AG08395 (cell line): ENCODE measurements around the gene SNX5.

Experiments
- DNase-seq: peaks from one replicate; pipeline ENCODE4 v3.0.0; 2012; ENCODE audit warnings: mixed read lengths, low spot score

SNX5 gene

DNA sequence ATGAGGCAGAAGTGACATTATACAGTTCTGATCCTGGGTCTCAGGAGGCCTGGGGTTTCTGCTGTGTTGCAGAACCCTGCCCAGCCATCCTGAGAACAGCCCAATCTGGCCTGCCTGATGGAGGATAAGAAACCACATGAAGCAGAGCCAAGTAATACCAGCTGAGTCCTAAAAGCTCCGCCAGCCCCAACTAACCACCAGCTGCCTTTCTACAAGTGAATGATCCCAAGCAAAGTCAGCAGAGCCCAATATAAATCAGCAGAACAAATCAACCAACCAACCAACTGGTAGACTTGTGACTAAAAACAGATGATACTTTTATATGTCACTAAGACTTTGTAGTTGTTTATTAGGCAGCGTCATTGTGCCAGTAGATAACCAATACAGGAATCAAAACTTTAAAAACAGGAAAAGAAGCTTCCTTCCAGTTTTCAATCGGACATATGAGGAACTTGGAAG lies 52.1 kb downstream of the SNX5 start:
- peak; percentile 41 for DNase-seq

DNA sequence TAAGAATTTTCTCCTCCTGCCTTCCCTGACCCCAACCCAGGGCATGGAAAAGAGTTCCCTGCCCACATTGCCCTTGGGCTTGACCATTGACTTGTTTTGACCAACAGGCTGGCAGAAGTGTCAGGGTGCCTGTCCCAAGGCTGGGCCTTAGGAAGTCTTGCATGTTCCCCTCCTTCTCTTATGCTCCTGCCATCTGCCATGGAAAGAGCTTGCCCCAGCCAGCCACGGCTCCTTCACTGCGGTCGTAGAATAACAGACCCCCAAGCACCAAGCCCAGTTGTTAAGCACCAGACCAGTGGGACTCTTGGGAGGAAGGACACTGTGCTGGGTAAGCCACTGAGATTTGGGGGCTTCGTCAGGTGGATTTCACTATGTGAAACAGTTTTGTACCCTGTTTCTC lies 53.6 kb downstream of the SNX5 start:
- DNase-seq: no peak

- peak; percentile 80 for DNase-seq
These were observed 55.7 kb downstream of the SNX5 start for GRCh38 chr20:17912916-17913315.

DNA sequence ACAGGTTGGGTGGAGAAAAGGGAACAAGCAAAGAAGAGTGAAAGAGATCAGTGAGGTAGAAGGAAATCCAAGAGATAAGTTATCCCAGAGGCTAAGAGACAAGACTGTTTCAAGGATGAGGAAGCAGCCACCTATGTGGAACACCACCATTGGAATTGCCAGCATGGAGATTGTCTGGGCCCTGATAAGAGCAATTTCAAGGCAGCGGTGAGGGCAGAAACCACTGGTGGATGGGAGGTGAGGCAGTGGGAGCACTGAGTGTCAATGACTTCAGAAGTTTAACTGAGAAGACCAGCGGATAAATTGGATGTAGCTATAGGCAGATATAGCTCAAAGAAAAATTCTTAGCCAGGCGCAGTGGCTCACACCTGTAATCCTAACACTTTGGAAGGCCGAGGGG lies 56.7 kb downstream of the SNX5 start:
- DNase-seq: no peak

DNA sequence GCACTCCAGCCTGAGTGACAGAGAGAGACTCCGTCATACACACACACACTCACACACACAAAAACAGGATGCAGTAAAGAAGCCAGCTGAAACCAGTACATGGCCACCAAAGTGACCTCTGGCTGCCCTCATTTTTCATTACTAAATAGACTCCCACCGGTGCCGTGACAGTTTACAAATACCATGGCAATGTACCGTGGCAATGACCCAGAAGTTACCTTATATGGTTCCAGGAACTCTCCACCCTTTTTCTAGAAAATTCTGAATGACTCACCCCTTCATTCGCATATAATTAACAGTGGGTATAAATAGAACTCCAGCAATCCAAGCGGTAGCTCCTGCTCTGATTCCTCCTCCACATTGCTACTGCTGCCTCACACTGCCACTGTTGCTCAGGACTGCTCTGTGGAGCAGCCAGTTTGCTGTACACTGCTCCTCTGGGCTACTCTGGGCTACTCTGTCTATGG lies 57.7 kb downstream of the SNX5 start:
- peak; percentile 81 for DNase-seq

DNA sequence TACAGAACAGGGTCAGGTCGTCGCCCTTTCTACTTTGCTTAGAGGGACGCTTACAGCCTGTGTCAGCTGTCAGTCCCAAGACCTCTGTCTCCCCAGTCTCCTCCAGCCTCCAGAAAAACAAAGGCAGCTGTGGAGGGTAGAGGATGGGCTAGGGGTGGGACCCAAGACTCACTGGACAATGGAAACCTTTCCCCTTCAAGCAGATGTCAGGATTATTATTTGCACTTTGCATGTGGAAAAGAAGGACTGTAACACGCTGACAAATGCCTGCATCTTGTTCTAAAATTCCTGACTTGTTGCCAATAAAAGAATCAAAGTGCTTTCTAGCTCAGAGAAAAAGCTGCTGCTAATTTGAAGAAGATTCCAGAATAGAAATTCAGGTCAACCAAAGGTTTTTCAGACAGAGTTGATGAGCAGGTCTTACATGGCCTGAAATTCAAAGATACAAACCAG lies 58.7 kb downstream of the SNX5 start:
- DNase-seq: peak; percentile 41

- DNase-seq: no peak
These were observed 63.0 kb downstream of the SNX5 start for GRCh38 chr20:17905544-17905943.

DNA sequence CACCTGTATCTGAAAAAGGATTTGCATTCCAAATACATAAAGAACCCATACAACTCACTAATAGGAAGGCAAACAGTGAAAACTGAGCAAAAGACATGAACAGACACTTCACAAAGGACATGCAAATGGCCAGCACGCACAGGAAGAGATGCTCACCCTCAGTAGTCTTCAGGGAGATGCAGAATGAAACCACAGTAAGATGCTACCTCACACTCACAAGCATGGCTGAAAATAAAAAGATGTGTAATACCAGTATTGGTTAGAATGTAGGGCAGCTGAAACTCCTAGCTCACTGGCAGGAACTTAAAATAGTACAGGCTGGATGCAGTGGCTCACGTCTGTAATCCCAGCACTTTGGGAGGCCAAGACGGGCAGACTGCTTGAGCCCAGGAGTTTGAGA lies 64.6 kb downstream of the SNX5 start:
- no peak for DNase-seq

DNA sequence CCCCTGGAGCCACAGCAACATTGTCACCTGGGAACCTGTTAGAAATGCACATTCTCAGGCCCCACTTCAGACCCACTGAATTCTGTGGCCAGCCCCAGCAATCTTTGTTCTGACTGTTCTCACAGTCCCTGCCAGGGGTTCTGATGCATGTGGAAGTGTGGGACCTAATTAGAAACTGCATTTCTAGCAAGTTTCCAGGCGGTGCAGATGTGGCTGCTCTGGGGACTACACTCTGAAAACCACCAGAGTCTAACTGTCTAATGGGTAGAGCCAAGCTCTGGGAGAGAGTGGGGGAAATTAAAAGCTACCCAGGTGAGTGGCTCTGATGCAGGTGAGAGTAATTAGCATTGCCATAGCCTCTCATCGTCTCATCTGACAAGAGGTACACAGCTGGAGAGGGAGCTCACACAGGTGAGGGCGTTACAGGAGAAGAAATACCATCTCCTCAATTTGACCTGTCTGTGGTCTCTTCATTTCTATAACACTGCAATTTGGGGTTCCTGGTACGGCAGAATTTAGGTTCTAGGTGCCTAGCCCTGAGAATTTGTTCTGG lies 66.0 kb downstream of the SNX5 start:
- DNase-seq: no peak

- no peak for DNase-seq
These were observed 66.6 kb downstream of the SNX5 start for GRCh38 chr20:17901971-17902370.

- peak; percentile 79 for DNase-seq
These were observed 70.0 kb downstream of the SNX5 start for GRCh38 chr20:17898548-17898994.

DNA sequence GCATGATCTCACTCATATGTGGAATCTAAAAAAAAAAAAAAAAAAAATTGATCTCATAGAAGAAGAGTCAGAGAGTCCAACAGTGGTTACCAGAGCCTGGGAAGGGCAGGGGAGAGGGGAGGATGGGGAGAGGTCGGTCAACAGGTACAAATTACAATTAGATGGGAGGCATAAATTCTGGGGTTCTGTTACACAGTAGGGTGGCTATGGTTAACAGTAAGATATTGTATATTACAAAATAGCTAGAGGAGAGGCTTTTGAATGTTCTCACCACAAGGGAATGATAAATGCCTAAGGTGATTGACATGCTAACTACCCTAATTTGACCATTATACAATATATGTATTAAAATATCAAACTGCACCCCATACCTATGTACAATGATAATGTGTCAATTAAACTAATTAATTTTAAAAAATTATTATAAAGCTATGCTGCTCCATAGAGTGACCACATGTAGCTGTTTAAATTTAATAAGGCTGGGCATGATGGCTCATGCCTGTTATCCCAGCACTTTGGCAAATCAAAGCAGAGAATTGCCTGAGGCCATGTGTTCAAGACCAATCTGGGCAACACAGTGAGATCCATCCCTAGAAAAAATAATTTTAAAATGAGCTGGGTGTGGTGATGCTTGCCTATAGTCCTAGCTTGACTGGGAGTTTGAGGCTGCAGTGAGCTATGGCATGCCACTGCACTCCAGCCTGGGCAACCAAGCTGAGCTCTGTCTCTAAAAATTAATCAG lies 70.9 kb downstream of the SNX5 start:
- DNase-seq: no peak

GRCh38 chr20:17896771-17897369 lies 71.7 kb downstream of the SNX5 start:
- no peak for DNase-seq

DNA sequence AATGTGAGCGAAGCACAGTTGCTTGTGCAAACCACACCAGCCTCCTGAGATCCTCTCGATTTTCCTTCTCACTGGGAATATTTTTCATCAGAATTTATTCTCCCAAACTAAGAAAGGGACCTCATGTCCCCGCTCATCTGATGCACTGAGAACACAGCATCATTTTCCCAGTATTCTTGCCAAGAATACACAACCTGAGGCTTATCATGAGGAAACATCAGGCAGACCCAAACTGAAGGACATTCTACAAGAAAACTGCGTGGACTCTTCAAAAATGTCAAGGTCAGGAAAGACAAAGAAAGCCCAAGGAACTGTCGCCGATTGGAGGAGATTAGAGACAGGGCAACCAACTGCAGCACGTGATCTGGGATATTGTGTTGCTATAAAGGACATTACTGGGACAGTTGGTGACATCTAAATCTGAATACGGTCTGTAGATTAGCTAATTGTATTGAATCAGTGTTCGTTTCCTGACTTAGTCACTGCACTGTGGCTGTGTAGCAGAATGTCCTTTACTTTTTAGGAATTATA lies 72.3 kb downstream of the SNX5 start:
- no peak for DNase-seq

DNA sequence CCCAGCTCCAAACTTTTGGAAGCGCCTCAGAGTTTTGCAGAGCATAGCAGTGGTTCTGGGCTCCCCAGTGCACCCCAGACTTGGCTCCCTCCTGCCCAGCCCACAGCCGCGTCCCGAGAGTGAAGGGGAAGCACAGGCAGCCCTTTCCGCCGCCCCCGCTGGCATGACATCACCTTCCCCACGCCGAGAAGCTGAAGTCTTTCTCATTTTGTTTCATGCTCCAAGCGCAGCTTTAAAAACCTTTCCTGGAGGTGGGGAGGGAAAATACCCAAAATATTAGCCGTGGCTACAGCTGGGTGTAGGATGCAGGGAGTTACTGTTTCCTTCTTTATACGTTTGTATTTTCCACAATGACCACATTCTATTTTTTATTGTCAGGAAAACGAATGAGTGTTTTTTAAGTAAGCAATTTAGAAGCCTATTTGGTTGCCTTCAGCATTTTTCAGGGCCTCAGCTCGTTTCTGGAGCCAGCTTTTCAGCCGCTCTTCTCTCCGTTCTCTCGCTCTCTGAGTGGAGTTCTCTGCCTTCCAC lies 72.9 kb downstream of the SNX5 start:
- peak; percentile 64 for DNase-seq

- DNase-seq: no peak
These were observed 75.1 kb downstream of the SNX5 start for GRCh38 chr20:17893445-17893844.

GRCh38 chr20:17892189-17892938 lies 76.2 kb downstream of the SNX5 start:
- DNase-seq: no peak
